ENCODE measurements around the gene KRT6A. TPM values are rescaled to one million over a fixed set of nuclear protein-coding genes. Genes with fewer than 3 reads are reported as not detected.

The KRT6A gene
- total RNA-seq, 1 experiment from 2014 or later = 1,688 TPM

DNA sequence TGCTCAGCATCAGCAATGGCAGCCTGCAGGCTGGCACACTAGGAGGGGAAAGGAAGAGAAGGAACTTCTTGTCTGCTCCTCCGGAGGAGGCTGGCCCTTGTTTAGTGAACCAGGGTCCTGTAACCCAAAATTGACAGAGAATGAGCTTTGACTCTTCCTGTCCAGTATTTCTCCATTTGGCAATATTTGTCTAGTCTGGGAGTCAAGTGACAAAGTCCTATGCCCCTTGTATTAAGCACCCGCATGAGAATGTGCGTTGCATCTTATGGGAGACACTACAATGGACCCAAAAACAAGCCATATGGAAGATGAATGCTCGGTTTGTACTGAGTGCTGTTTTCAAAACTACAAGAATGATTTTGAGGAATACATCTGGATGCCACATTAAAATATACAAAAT, 23.2 kb downstream of the KRT6A start:
- no peak for TF ChIP-seq CTCF (IDR thresholded peaks at IDR 0.05; ENCODE audit: unreplicated experiment)
- ChIA-PET CTCF (no interaction called here), POLR2A (no interaction called here)
- intact Hi-C loops (cut with micrococcal nuclease) = loop anchor here (2.0 kb wide), 1 partner anchor 19 kb away; no protein-coding TSS in a partner anchor
- H3K27me3 Mint-ChIP-seq (ENCODE audit: insufficient read depth, unreplicated experiment) = peaks cover 6% of the 10 kb centered on the region
- H3K4me3 Mint-ChIP-seq (ENCODE audit: unreplicated experiment) = no peak overlapping the region
- no peaks in the 10 kb centered on the region for H3K36me3 Mint-ChIP-seq (ENCODE audit: insufficient read depth, unreplicated experiment)
- H3K27ac Mint-ChIP-seq (ENCODE audit: low read depth, unreplicated experiment) = no peak overlapping the region
- H3K9me3 Mint-ChIP-seq (ENCODE audit: unreplicated experiment) = no peaks in the 10 kb centered on the region
- H3K4me1 Mint-ChIP-seq (ENCODE audit: insufficient read depth, unreplicated experiment) = no peaks in the 10 kb centered on the region
- BruUV-seq (replicated peaks) = no TSS peak
- DNase-seq (ENCODE audit: unreplicated experiment) = no peak

DNA sequence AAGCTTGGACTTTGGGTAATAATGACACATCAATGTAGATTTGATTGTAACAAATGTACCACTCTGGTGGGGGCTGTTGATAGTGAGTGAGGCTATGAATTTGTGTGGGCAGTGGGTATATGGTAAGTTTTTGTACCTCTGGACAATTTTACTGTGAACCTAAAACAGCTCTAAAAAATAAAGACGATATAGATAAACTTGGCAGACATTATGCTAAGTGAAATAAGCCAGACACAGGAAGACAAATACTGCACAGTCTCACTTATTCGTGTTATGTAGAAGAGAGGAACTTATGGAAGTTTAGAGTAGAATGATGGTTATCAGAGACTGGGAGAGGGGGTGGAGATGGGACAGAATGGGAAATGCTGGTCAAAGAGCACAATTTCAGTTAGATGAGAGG, 28.2 kb downstream of the KRT6A start:
- no peak for TF ChIP-seq CTCF (IDR thresholded peaks at IDR 0.05; ENCODE audit: unreplicated experiment)
- no peak for DNase-seq (ENCODE audit: unreplicated experiment)
- Mint-ChIP-seq H3K27ac (ENCODE audit: low read depth, unreplicated experiment) (no peak overlapping the region), H3K36me3 (ENCODE audit: insufficient read depth, unreplicated experiment) (no peaks in the 10 kb centered on the region), H3K9me3 (ENCODE audit: unreplicated experiment) (no peaks in the 10 kb centered on the region), H3K4me1 (ENCODE audit: insufficient read depth, unreplicated experiment) (no peaks in the 10 kb centered on the region), H3K27me3 (ENCODE audit: insufficient read depth, unreplicated experiment) (peaks cover 15% of the 10 kb centered on the region), H3K4me3 (ENCODE audit: unreplicated experiment) (no peak overlapping the region)
- intact Hi-C loops (cut with micrococcal nuclease) = no loop called here
- no TSS peak for BruUV-seq (replicated peaks)
- CTCF ChIA-PET = interaction anchor here (1.4 kb wide), 1 partner anchor 42 kb away, joined by 3 read pairs; no protein-coding TSS in a partner anchor
- POLR2A ChIA-PET = interaction anchor here (0.6 to 1.1 kb wide), 4 partner anchors 12 to 30 kb away, joined by 3 to 8 read pairs (median 4); no protein-coding TSS in a partner anchor

- no TSS peak for BruUV-seq (replicated peaks)
- intact Hi-C loops (cut with micrococcal nuclease) = no loop called here
- TF ChIP-seq CTCF (IDR thresholded peaks at IDR 0.05; ENCODE audit: unreplicated experiment) = no peak
- Mint-ChIP-seq H3K4me1 (ENCODE audit: insufficient read depth, unreplicated experiment) (no peaks in the 10 kb centered on the region), H3K27me3 (ENCODE audit: insufficient read depth, unreplicated experiment) (peaks cover 15% of the 10 kb centered on the region), H3K9me3 (ENCODE audit: unreplicated experiment) (no peaks in the 10 kb centered on the region), H3K4me3 (ENCODE audit: unreplicated experiment) (no peak overlapping the region), H3K36me3 (ENCODE audit: insufficient read depth, unreplicated experiment) (no peaks in the 10 kb centered on the region), H3K27ac (ENCODE audit: low read depth, unreplicated experiment) (no peak overlapping the region)
- ChIA-PET CTCF (no interaction called here), POLR2A (no interaction called here)
- no peak for DNase-seq (ENCODE audit: unreplicated experiment)
These were observed 31.4 kb downstream of the KRT6A start for GRCh38 chr12:52461693-52462092.

- CTCF ChIA-PET = interaction anchor here (0.7 to 1.4 kb wide), 2 partner anchors 58 to 61 kb away, joined by 3 to 4 read pairs; no protein-coding TSS in a partner anchor
- DNase-seq (ENCODE audit: unreplicated experiment) = no peak
- H3K4me1 Mint-ChIP-seq (ENCODE audit: insufficient read depth, unreplicated experiment) = peaks cover 21% of the 10 kb centered on the region
- no peak overlapping the region for H3K27ac Mint-ChIP-seq (ENCODE audit: low read depth, unreplicated experiment)
- no peaks in the 10 kb centered on the region for H3K9me3 Mint-ChIP-seq (ENCODE audit: unreplicated experiment)
- H3K4me3 Mint-ChIP-seq (ENCODE audit: unreplicated experiment) = no peak overlapping the region
- no peak for TF ChIP-seq CTCF (IDR thresholded peaks at IDR 0.05; ENCODE audit: unreplicated experiment)
- no peaks in the 10 kb centered on the region for H3K27me3 Mint-ChIP-seq (ENCODE audit: insufficient read depth, unreplicated experiment)
- POLR2A ChIA-PET = interaction anchor here (0.7 to 1.4 kb wide), 3 partner anchors 9 to 61 kb away, joined by 3 read pairs; partner anchors contain the start of gene KRT5
- intact Hi-C loops (cut with micrococcal nuclease) = no loop called here
- H3K36me3 Mint-ChIP-seq (ENCODE audit: insufficient read depth, unreplicated experiment) = no peaks in the 10 kb centered on the region
- no TSS peak for BruUV-seq (replicated peaks)
These were observed 34.2 kb downstream of the KRT6A start for GRCh38 chr12:52458861-52459260.
